HG03439 (cell line): ENCODE results near the gene ASIC2.
"Not testable (repeated sequence)": the region's sequence is repeated elsewhere in the genome, so short reads cannot be mapped to it uniquely, and the experiment has no call there.

Experiments used
- ATAC-seq: cut with Tn5 transposase; IDR thresholded peaks from one replicate; pipeline ENCODE4 v1.9.1; 2021; ENCODE audit warnings: mild to moderate bottlenecking, moderate library complexity; ENCODE audit not compliant: unreplicated experiment

The ASIC2 gene

GRCh38 chr17:32995416-32996045, 297.6 kb downstream of the ASIC2 start:
- no peak for ATAC-seq

- no peak for ATAC-seq
Measured at GRCh38 chr17:32993977-32994376, 299.1 kb downstream of the ASIC2 start.

- ATAC-seq = no peak
Measured at GRCh38 chr17:32992321-32993033, 300.6 kb downstream of the ASIC2 start.

- ATAC-seq = no peak
Measured at GRCh38 chr17:32988481-32989101, 304.5 kb downstream of the ASIC2 start.

- ATAC-seq = not testable (repeated sequence)
Measured at GRCh38 chr17:32987868-32988267, 305.2 kb downstream of the ASIC2 start.

- not testable (repeated sequence) for ATAC-seq
Measured at GRCh38 chr17:32987453-32987805, 305.7 kb downstream of the ASIC2 start.

- no peak for ATAC-seq
Measured at GRCh38 chr17:32985050-32985756, 307.9 kb downstream of the ASIC2 start.

- ATAC-seq = not testable (repeated sequence)
Measured at GRCh38 chr17:32981611-32982010, 311.5 kb downstream of the ASIC2 start.

GRCh38 chr17:32980230-32980629, 312.9 kb downstream of the ASIC2 start:
- no peak for ATAC-seq

- no peak for ATAC-seq
Measured at GRCh38 chr17:32976605-32977004, 316.5 kb downstream of the ASIC2 start.

GRCh38 chr17:32976131-32976530, 317.0 kb downstream of the ASIC2 start:
- ATAC-seq = no peak

- ATAC-seq = no peak
Measured at GRCh38 chr17:32971171-32971570, 321.9 kb downstream of the ASIC2 start.

- no peak for ATAC-seq
Measured at GRCh38 chr17:32970281-32970680, 322.8 kb downstream of the ASIC2 start.

GRCh38 chr17:32969231-32969630, 323.9 kb downstream of the ASIC2 start:
- ATAC-seq = not testable (repeated sequence)

GRCh38 chr17:32964541-32964940, 328.6 kb downstream of the ASIC2 start:
- no peak for ATAC-seq
